ENCODE measurements around the gene IGSF1. TPM values are rescaled to one million over a fixed set of nuclear protein-coding genes. Genes with fewer than 3 reads are reported as not detected.
A peak's percentile ranks its signal among the peaks of the same experiment; 100 is the strongest.

The IGSF1 gene
- total RNA-seq, 1 experiment from 2014 or later, result not detected

GRCh38 chrX:131264665-131265064, 24.4 kb downstream of the IGSF1 start:
- intact Hi-C loops (cut with micrococcal nuclease), result no loop called here
- Histone ChIP-seq H3K9me2 (replicated peaks; ENCODE audit: low read length) (no peaks in the 10 kb centered on the region), H3K9ac (ENCODE audit: low read length) (no peak overlapping the region), H3K27me3 (ENCODE audit: low read length) (no peaks in the 10 kb centered on the region), H3F3A (ENCODE audit: low read length, unreplicated experiment) (no peaks in the 10 kb centered on the region), H3K27ac (ENCODE audit: low read length) (no peak overlapping the region), H3K4me3 (ENCODE audit: low read length) (no peak overlapping the region), H3K4me1 (ENCODE audit: insufficient read depth, low read length) (no peaks in the 10 kb centered on the region), H3K36me3 (ENCODE audit: low read depth, low read length) (no peaks in the 10 kb centered on the region), H3K79me2 (ENCODE audit: low read length) (no peaks in the 10 kb centered on the region), H2AFZ (ENCODE audit: low read length) (no peak overlapping the region), H3K4me2 (ENCODE audit: low read length) (no peak overlapping the region), H4K20me1 (ENCODE audit: low read length) (no peaks in the 10 kb centered on the region), H3K9me3 (ENCODE audit: low read length) (no peaks in the 10 kb centered on the region)
- BruUV-seq (replicated peaks), result no TSS peak
- TF ChIP-seq, protein P1, sequence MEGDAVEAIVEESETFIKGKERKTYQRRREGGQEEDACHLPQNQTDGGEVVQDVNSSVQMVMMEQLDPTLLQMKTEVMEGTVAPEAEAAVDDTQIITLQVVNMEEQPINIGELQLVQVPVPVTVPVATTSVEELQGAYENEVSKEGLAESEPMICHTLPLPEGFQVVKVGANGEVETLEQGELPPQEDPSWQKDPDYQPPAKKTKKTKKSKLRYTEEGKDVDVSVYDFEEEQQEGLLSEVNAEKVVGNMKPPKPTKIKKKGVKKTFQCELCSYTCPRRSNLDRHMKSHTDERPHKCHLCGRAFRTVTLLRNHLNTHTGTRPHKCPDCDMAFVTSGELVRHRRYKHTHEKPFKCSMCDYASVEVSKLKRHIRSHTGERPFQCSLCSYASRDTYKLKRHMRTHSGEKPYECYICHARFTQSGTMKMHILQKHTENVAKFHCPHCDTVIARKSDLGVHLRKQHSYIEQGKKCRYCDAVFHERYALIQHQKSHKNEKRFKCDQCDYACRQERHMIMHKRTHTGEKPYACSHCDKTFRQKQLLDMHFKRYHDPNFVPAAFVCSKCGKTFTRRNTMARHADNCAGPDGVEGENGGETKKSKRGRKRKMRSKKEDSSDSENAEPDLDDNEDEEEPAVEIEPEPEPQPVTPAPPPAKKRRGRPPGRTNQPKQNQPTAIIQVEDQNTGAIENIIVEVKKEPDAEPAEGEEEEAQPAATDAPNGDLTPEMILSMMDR (conservative IDR thresholded peaks at IDR 0.05; ENCODE audit: low read depth, low read length), result no peak
- TF ChIP-seq EZH2 (IDR thresholded peaks at IDR 0.05; ENCODE audit: low read length, unreplicated experiment) (no peak), EZH2phosphoT487 (IDR thresholded peaks at IDR 0.05; ENCODE audit: borderline replicate concordance, low read length) (no peak)
- ATAC-seq (no peak), DNase-seq (no peak)
- CTCF ChIA-PET, result no interaction called here
- POLR2A ChIA-PET (ENCODE audit: unreplicated experiment), result no interaction called here

GRCh38 chrX:131264053-131264452, 25.1 kb downstream of the IGSF1 start:
- Histone ChIP-seq H3K9me3 (ENCODE audit: low read length) (no peaks in the 10 kb centered on the region), H3K4me3 (ENCODE audit: low read length) (no peak overlapping the region), H3K36me3 (ENCODE audit: low read depth, low read length) (no peaks in the 10 kb centered on the region), H2AFZ (ENCODE audit: low read length) (no peak overlapping the region), H4K20me1 (ENCODE audit: low read length) (no peaks in the 10 kb centered on the region), H3K4me1 (ENCODE audit: insufficient read depth, low read length) (no peaks in the 10 kb centered on the region), H3K27me3 (ENCODE audit: low read length) (no peaks in the 10 kb centered on the region), H3K27ac (ENCODE audit: low read length) (no peak overlapping the region), H3K79me2 (ENCODE audit: low read length) (no peaks in the 10 kb centered on the region), H3K9me2 (replicated peaks; ENCODE audit: low read length) (no peaks in the 10 kb centered on the region), H3K9ac (ENCODE audit: low read length) (no peak overlapping the region), H3F3A (ENCODE audit: low read length, unreplicated experiment) (no peaks in the 10 kb centered on the region), H3K4me2 (ENCODE audit: low read length) (no peak overlapping the region)
- TF ChIP-seq EZH2 (IDR thresholded peaks at IDR 0.05; ENCODE audit: low read length, unreplicated experiment) (no peak), EZH2phosphoT487 (IDR thresholded peaks at IDR 0.05; ENCODE audit: borderline replicate concordance, low read length) (no peak)
- TF ChIP-seq, protein P1 (conservative IDR thresholded peaks at IDR 0.05; ENCODE audit: low read depth, low read length), result no peak
- intact Hi-C loops (cut with micrococcal nuclease), result no loop called here
- ChIA-PET POLR2A (ENCODE audit: unreplicated experiment) (no interaction called here), CTCF (no interaction called here)
- no TSS peak for BruUV-seq (replicated peaks)
- ATAC-seq, result no peak
- DNase-seq, result no peak

- BruUV-seq (replicated peaks), result no TSS peak
- no peak for ATAC-seq
- H3K36me3 ChIP-seq (ENCODE audit: low read depth, low read length), result no peaks in the 10 kb centered on the region
- H3F3A ChIP-seq (ENCODE audit: low read length, unreplicated experiment), result no peaks in the 10 kb centered on the region
- POLR2A ChIA-PET (ENCODE audit: unreplicated experiment), result no interaction called here
- no peak overlapping the region for H3K4me3 ChIP-seq (ENCODE audit: low read length)
- TF ChIP-seq EZH2phosphoT487 (IDR thresholded peaks at IDR 0.05; ENCODE audit: borderline replicate concordance, low read length) (no peak), EZH2 (IDR thresholded peaks at IDR 0.05; ENCODE audit: low read length, unreplicated experiment) (no peak)
- TF ChIP-seq, protein P1 (conservative IDR thresholded peaks at IDR 0.05; ENCODE audit: low read depth, low read length), result peak; percentile 60
- peak; percentile 47 for DNase-seq
- H3K4me2 ChIP-seq (ENCODE audit: low read length), result no peak overlapping the region
- H3K9me3 ChIP-seq (ENCODE audit: low read length), result no peaks in the 10 kb centered on the region
- H3K27ac ChIP-seq (ENCODE audit: low read length), result no peak overlapping the region
- intact Hi-C loops (cut with micrococcal nuclease), result no loop called here
- CTCF ChIA-PET, result no interaction called here
- H4K20me1 ChIP-seq (ENCODE audit: low read length), result no peaks in the 10 kb centered on the region
- H3K79me2 ChIP-seq (ENCODE audit: low read length), result no peaks in the 10 kb centered on the region
- H3K9me2 ChIP-seq (replicated peaks; ENCODE audit: low read length), result no peaks in the 10 kb centered on the region
- no peaks in the 10 kb centered on the region for H3K27me3 ChIP-seq (ENCODE audit: low read length)
- no peak overlapping the region for H2AFZ ChIP-seq (ENCODE audit: low read length)
- no peak overlapping the region for H3K9ac ChIP-seq (ENCODE audit: low read length)
- H3K4me1 ChIP-seq (ENCODE audit: insufficient read depth, low read length), result no peaks in the 10 kb centered on the region
Measured at GRCh38 chrX:131262738-131263679, 26.1 kb downstream of the IGSF1 start.
